CD4-positive, alpha-beta T cell treated with Interferon alpha-2 for 1 hour (primary cell): ENCODE results near the gene MFAP4.

ENCODE experiments used
- DNase-seq, 2 donors: peaks; one replicate each; pipeline ENCODE4 v3.0.0-alpha.2; 2020 to 2022

MFAP4 gene, protein sequence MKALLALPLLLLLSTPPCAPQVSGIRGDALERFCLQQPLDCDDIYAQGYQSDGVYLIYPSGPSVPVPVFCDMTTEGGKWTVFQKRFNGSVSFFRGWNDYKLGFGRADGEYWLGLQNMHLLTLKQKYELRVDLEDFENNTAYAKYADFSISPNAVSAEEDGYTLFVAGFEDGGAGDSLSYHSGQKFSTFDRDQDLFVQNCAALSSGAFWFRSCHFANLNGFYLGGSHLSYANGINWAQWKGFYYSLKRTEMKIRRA

DNA sequence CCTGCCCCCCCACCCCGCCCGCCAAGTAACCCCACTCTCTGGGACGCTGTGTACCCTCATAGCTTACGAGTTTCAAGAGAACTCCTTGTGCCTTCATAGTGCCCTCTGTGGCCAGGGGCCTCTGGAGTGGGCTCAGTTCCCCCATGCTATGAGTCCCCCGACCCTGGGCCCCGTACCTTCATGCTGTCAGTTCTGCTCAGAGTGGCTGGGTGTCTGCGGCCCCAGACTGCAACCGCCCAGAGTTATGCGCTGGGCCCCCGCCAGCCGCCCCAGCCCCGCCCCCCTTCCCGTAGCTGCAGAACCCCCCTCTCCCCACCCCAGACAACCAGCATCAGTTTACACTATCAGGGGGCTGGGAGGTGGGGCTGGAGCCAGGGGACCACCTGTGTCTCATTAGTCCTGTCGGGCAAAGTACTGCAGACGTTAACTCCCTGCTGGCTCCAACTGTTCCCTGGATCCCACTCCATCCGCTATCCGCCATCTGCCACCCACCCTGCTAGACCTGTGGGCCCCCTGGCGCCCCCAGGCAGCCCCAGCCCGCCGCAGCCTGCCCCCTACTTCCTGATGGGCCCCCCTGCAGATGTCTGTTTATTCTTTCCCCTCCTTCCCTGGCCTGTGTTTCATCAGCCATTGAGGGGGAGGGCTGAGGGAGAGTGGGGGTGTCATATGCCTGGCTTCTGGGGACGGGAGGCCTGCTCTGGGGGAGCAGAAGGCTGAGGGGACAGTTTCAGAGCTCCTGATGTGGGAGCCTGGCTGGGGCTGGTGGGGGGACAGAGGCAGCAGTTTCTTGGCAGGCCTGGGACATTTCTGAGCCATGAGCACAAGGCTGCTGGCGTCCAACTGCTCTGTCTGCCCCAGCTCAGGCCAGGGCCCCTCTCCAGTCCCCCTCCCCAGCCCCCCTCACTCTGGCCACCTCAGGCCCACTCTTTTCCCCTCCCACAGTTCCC is at the start of gene MFAP4:
Gene MFAP4 (minus strand): TSS at position 217 of the 947 bp plus-strand sequence. CDS start 35 bp downstream, at position 182.
- DNase-seq, result no peak

DNA sequence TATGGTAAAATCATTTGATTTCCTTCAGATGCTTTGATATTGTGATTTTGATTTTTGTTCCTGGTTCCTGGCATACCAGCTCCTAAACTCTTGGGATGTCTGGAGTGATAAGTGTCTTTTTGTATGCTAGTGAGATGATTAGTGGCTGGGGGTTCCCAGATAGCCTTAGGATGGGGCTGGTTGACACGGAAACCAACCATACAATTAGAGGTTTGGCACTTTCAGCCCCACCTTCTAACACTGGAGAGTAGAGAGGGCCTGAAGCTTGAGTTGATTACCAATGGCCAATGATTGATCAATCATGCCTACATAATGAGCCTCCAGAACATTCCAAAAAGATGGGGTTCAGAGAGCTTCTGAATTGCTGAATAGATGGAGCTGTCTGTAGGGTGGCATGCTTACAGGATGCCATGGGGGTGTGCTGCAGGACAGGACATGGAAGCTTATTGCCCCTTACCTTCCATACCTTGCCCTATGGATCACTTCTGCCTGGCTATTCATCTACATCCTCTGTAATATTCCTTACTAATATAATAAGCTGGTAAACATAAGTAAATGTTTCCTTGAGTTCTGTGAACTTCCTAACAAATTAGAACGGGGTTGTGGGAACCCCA is 46.8 kb upstream of the MFAP4 start:
- DNase-seq, result peak in 1 of 2 donors; percentile 4

GRCh38 chr17:19433255-19433654 is 46.3 kb upstream of the MFAP4 start:
- no peak for DNase-seq

GRCh38 chr17:19431691-19432090 is 44.7 kb upstream of the MFAP4 start:
- no peak for DNase-seq

GRCh38 chr17:19426631-19427030 is 39.6 kb upstream of the MFAP4 start:
- DNase-seq, result no peak

- DNase-seq, result no peak
Observed at GRCh38 chr17:19424934-19425868, 38.2 kb upstream of the MFAP4 start.

DNA sequence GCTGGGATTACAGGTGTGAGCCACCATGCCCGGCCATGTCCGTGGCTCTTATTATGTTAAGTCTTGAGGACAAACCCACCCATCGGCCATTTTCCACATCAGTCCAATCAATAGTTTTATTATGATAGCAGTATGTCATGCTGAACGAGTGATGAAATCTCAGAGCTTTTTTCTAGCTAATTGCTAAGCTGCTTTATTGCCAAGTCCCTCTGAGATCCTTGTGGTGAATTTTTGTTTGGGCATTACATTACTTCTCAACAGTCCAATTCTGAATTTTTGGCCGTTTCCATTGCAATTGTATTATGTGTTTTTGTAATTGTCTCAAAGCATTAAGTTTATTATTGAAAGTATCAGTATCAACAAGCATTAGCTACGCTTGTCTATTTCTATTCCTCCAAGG is 34.9 kb upstream of the MFAP4 start:
- DNase-seq, result no peak

GRCh38 chr17:19421219-19421618 is 34.2 kb upstream of the MFAP4 start:
- no peak for DNase-seq

DNA sequence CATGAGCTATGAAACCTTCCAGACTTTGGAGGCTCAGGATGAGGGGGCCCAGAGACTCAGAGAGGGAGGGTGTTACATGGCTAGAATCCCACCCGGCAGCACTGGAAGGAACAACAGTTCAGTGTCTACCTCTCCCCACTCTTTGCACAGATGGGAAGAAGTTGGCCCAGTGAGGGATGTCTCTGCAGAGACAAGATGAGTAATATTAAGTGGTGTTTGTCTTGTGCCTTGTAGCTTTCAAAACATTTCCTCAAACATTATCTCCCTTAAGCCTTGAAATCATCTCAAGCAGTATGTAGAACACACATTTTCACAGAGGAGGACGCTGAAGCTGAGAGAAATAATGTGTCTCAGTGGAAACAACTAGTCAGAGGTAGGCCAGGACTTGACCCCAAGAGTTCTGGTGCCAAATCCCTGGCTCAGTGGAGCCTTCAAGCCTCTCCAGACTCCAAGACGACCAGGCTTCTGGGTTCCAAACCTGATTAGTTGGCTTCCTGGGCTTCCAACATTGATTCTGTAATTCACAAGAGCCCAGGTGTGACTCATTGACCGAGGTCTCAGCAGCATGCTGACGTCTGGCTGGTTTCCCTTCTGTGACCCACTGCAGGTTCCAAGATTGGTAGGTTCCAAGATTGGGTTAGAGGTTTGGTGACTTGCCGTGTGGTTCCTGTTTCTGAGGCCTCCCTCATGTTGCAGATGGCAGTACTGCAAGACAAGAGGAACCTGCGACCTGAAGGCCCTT is 31.4 kb upstream of the MFAP4 start:
- DNase-seq, result peak; percentile 15 to 18

DNA sequence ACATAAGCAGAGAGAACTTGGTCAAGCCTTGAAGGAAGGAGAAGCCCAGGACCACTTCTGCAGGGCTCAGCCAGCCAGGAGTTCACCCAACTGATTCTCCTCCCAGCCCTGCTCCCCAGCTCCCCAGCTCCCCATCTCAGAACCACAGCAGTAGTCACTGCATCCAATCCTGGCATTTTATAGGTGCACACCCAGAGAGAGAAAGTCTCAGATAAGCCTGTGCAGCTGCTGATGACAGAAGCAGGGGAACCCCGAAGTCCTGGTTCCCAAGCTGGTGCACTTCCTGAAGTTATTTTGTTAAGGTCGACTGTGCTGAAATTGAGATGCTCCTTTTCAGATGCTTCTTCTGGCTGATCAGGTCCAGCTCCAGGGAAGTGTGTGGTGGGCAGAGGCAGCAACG is 30.6 kb upstream of the MFAP4 start:
- no peak for DNase-seq

DNA sequence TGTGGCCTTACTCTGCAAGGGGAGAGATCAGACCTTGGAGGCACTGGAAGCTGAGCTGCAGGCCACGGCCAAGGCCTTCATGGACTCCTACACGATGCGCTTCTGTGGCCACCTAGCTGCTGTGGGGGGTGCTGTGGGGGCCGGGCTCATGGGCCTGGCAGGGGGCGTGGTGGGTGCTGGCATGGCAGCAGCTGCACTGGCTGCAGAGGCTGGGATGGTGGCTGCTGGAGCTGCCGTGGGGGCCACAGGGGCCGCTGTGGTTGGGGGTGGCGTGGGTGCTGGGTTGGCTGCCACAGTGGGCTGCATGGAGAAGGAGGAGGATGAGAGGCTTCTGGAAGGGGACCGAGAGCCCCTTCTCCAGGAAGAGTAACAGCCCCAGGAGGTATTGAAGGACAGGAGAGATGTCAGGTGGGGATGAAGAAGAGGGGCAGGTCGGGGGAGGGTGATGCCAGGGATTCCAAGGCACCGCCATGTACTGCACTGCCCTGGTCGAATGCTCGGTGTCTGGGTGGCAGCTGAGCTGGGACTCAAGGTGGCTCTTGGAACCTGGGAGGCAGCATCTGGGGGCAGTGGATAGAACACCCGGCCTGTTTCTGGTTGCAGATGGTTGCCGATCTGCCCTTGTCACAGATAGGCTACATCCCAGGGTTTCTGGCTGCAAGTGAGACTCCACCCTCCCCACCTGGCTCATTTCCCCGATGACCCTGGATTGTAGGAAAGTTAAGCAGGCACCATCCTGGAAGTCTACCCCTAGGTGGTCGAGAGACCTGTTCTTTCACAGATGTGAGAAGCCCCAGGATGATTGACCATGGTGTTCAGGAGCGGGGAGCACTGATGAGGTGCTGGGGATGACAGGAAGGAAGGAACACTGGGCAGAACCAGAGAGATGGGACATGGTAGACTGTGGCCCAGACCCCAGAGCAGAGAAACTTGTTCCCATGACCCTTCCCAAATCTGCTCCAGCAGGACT is 29.1 kb upstream of the MFAP4 start:
- DNase-seq, result no peak

DNA sequence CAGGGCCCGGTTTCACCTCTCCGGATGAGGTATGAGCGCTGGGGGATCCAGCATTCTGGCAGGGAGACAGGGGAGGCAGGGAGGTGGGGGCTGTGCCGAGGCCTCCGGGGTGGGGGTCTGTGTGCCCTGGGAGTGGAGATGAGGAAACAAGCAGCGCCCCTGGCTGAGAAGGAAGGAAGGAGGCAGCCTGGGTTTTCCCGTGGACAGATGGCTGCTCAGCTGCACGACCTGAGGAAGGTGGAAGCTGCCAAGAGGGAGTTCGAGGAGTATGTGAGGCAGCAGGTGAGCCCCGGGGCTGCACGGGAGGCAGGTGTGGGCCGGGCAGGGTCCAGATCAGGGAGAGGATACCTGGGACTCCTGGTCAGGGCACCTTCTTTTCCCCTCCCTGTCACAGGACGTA is 28.3 kb upstream of the MFAP4 start:
- DNase-seq, result no peak

DNA sequence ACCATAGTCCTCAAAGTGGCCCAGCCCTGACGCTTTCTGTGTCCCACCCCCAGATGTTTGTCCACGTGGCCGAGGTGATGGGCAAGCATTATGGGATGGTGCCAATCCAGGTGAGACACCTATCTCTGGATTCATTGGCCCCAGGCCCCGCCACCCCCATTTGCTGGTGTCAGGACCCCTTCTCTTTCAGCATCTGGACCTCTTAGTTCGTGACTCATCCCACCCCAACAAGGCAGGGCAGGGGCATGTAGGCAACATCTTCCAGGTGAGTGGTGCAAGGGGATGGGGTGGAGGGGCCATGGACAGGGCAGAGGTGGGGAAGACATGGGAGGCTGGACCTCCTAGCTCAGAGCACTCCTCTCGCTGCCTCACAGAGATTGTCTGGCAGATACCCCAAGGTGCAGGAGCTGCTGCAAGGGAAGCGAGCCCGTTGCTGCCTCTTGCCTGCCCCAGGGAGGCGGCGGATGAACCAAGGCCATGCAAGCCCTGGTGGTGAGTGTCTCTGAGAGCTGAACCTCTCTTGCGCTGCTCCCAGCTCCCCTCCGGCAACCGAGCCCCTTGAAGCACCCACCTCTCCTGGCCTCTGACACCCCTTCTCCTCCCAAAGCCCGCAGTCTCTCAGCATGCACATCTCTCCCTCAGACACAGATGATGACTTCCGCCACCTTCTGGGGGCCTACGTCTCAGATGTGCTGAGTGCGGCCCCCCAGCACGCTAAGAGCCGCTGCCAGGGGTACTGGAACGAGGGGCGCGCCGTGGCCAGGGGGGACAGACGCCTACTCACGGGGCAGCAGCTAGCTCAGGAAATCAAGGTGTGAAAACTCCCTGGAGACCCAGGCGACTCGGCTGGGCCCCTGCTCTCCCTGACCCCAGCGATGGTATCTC is 27.6 kb upstream of the MFAP4 start:
- DNase-seq, result no peak

DNA sequence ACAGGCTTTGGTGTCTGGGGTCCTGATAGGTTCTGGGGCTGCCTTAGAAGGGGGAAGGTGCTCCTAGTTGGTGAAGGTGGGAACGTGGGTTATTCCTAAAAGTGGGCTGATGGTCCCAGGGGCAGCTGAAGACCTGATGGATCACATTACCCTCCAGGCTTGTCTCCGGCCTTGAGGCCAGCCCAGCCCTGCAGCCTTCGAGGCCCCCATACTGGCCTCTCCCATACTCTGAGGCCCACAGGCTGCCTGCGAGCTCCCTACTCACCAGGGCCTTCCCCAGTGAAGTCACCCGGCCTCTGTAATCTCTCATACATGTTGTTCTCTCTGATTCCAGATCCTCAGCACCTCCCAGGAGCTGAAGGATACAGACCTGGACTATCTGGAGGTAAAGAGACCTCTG is 26.8 kb upstream of the MFAP4 start:
- no peak for DNase-seq

DNA sequence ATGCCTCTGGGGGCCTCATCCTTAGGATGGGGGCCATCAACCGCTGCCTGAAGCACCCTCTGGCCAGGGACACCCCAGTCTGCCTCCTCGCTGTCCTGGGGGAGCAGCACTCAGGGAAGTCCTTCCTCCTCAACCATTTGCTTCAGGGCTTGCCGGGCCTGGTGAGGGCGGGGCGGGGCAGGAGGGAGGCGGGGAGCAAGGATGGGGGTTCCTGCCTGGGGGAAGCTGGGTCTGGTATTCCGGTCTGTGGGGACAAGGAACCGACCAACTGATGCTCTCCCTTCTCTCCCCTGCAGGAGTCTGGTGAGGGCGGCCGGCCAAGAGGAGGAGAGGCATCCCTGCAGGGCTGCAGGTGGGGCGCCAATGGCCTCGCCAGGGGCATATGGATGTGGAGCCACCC is 26.0 kb upstream of the MFAP4 start:
- DNase-seq, result no peak

- DNase-seq, result no peak
Observed at GRCh38 chr17:19412510-19412909, 25.5 kb upstream of the MFAP4 start.

GRCh38 chr17:19411631-19412030 is 24.6 kb upstream of the MFAP4 start:
- no peak for DNase-seq

GRCh38 chr17:19410875-19411620 is 24.1 kb upstream of the MFAP4 start, which contains the start of gene RNF112:
RNF112 (plus strand) TSS chr17:19411232; CDS start chr17:19411409, 177 bp downstream.
- DNase-seq, result no peak

- no peak for DNase-seq
Observed at GRCh38 chr17:19410091-19410490, 23.1 kb upstream of the MFAP4 start.
